ENCODE measurements around the gene SUPT6H. TPM values are rescaled to one million over a fixed set of nuclear protein-coding genes. Genes with fewer than 3 reads are reported as not detected.
A peak's percentile ranks its signal among the peaks of the same experiment; 100 is the strongest.

The SUPT6H gene
- polyA plus RNA-seq, 2 of the 4 experiments (the other 2 are of a cell fraction) = 51.4 to 63.8 TPM

DNA sequence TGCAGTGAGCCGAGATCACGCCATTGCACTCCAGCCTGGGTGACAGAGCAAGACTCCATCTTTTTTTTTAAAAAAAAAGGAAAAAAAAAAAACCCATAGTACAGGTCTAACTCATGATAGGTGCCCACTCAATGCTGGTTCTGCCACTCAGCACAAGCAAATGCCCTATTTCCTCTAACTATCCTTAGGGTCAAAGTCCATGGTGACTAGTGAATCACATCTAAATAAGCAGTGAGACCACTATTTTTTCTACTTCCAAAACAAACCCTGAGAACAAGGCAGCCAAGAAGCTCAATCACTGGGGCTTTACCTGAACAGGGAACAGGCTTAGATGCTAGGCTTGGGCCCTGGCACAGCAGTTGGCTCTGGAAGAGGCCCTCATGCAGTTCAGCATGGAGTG, 20.4 kb upstream of the SUPT6H start:
- H3K4me2 ChIP-seq = peak overlapping the region; percentile 22; the same call in 2 of the 3 replicates
- no peak overlapping the region for H3K27ac ChIP-seq
- H3K4me1 ChIP-seq = peaks cover 26% of the 10 kb centered on the region
- ChIA-PET CTCF (interaction anchor here (1.0 to 6.6 kb wide), 8 partner anchors 9 to 86 kb away, joined by 3 to 90 read pairs (median 4); partner anchors contain the start of genes PROCA1 and TLCD1), POLR2A (interaction anchor here (0.7 kb wide), 1 partner anchor 29 kb away, joined by 4 read pairs; no protein-coding TSS in a partner anchor)
- ATAC-seq = no peak
- 98% methylated on average over 2 of the region's 2 CpGs for whole genome bisulfite sequencing (ENCODE audit: missing lambda C conversion rate)
- H3K9me3 ChIP-seq = no peaks in the 10 kb centered on the region
- TF ChIP-seq CHD4 (IDR thresholded peaks at IDR 0.05; ENCODE audit: borderline replicate concordance) (no peak), TP53 (CRISPR knock-in tag; IDR thresholded peaks at IDR 0.05) (no peak), RAD21 (conservative IDR thresholded peaks at IDR 0.05 in 1 of 2, IDR thresholded peaks at IDR 0.05 in 1 of 2) (no peak), KDM5A (IDR thresholded peaks at IDR 0.05) (no peak), ZSCAN20 (CRISPR knock-in tag; IDR thresholded peaks at IDR 0.05) (no peak), HOXA7 (CRISPR knock-in tag; IDR thresholded peaks at IDR 0.05) (no peak), TFCP2L1 (CRISPR knock-in tag; IDR thresholded peaks at IDR 0.05) (no peak), MAFK (IDR thresholded peaks at IDR 0.05; ENCODE audit: partially characterized antibody) (no peak), HEYL (CRISPR knock-in tag; IDR thresholded peaks at IDR 0.05) (no peak), PHF8 (IDR thresholded peaks at IDR 0.05; ENCODE audit: borderline replicate concordance, low read depth) (no peak), SREBF2 (IDR thresholded peaks at IDR 0.05) (no peak), BHLHE40 (IDR thresholded peaks at IDR 0.05; ENCODE audit: low read depth, low read length) (no peak)
- TF ChIP-seq, protein P1, sequence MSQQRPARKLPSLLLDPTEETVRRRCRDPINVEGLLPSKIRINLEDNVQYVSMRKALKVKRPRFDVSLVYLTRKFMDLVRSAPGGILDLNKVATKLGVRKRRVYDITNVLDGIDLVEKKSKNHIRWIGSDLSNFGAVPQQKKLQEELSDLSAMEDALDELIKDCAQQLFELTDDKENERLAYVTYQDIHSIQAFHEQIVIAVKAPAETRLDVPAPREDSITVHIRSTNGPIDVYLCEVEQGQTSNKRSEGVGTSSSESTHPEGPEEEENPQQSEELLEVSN (IDR thresholded peaks at IDR 0.05; ENCODE audit: borderline replicate concordance, low read depth) = no peak
- TF ChIP-seq, protein P2, sequence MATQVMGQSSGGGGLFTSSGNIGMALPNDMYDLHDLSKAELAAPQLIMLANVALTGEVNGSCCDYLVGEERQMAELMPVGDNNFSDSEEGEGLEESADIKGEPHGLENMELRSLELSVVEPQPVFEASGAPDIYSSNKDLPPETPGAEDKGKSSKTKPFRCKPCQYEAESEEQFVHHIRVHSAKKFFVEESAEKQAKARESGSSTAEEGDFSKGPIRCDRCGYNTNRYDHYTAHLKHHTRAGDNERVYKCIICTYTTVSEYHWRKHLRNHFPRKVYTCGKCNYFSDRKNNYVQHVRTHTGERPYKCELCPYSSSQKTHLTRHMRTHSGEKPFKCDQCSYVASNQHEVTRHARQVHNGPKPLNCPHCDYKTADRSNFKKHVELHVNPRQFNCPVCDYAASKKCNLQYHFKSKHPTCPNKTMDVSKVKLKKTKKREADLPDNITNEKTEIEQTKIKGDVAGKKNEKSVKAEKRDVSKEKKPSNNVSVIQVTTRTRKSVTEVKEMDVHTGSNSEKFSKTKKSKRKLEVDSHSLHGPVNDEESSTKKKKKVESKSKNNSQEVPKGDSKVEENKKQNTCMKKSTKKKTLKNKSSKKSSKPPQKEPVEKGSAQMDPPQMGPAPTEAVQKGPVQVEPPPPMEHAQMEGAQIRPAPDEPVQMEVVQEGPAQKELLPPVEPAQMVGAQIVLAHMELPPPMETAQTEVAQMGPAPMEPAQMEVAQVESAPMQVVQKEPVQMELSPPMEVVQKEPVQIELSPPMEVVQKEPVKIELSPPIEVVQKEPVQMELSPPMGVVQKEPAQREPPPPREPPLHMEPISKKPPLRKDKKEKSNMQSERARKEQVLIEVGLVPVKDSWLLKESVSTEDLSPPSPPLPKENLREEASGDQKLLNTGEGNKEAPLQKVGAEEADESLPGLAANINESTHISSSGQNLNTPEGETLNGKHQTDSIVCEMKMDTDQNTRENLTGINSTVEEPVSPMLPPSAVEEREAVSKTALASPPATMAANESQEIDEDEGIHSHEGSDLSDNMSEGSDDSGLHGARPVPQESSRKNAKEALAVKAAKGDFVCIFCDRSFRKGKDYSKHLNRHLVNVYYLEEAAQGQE (IDR thresholded peaks at IDR 0.05) = no peak
- no peak overlapping the region for H3K4me3 ChIP-seq
- FAIRE-seq = no peak
- DNase-seq (ENCODE audit: low read depth in 1 of 2, low spot score in 1 of 2) = no peak

DNA sequence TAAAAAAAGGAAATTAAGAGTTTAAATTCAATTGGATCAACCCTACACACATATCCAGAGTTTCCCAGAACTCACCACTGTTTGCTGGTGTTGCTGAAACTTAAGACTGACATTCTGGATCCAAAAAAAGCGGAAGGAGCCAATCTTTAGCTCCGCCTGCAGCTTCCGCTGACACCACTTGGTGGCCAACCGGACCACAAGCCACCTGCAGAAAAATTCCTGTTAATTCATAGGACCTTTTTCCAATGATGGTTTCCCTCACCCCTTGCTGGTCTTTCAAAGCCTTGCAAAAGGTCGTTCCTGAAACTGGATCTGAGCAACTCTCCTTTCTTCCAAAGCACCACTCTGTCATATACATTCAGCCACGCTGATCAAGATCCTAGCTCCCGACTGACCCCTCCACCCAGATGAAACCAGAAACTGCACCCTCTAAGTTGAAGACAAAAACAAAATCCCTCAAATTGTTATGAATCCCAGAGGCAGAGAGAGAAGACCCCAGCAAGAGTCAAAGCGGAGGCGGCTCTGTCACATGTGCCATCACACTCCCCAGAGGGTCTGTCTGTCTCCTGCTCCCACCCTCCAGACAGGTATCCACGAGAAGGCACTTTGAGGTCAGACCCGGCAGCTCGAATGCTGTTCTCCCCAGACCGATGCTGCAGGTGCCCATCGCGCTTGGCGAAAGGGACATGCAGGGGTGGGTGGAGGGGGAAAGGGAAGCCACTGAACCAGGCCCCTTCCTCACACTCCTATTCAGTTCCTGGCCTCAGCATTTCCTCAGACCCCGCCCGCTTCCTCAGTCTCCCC, 17.8 kb upstream of the SUPT6H start:
- peak overlapping the region; percentile 94 for H3K4me3 ChIP-seq
- ChIA-PET CTCF (interaction anchor here (0.5 to 6.8 kb wide), 31 partner anchors 9 to 149 kb away, joined by 3 to 90 read pairs (median 5); partner anchors contain the start of genes NEK8, PROCA1, RPL23A and SDF2), POLR2A (interaction anchor here (0.6 to 2.6 kb wide), 21 partner anchors 9 to 307 kb away, joined by 3 to 41 read pairs (median 5); partner anchors contain the start of genes PHF12, PIGS, PROCA1 and RPL23A)
- H3K9me3 ChIP-seq = no peaks in the 10 kb centered on the region
- peak overlapping the region; percentile 79 for H3K4me2 ChIP-seq
- WGBS (ENCODE audit: missing lambda C conversion rate) = under 1% methylated on average over 18 of the region's 18 CpGs
- ATAC-seq (peak; percentile 36 to 40; a peak in 5 of 6 replicates), DNase-seq (ENCODE audit: low read depth in 1 of 2, low spot score in 1 of 2) (peak; percentile 76 to 83), FAIRE-seq (no peak)
- peak overlapping the region; percentile 97 to 99 for H3K27ac ChIP-seq
- H3K4me1 ChIP-seq = peaks cover 32% of the 10 kb centered on the region
- TF ChIP-seq, protein P3, sequence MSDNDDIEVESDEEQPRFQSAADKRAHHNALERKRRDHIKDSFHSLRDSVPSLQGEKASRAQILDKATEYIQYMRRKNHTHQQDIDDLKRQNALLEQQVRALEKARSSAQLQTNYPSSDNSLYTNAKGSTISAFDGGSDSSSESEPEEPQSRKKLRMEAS (IDR thresholded peaks at IDR 0.05) = peak; percentile 59
- TF ChIP-seq ZC3H11A (IDR thresholded peaks at IDR 0.05) = no peak
- TF ChIP-seq EP300 (IDR thresholded peaks at IDR 0.05) = no peak
- TF ChIP-seq, protein P4, sequence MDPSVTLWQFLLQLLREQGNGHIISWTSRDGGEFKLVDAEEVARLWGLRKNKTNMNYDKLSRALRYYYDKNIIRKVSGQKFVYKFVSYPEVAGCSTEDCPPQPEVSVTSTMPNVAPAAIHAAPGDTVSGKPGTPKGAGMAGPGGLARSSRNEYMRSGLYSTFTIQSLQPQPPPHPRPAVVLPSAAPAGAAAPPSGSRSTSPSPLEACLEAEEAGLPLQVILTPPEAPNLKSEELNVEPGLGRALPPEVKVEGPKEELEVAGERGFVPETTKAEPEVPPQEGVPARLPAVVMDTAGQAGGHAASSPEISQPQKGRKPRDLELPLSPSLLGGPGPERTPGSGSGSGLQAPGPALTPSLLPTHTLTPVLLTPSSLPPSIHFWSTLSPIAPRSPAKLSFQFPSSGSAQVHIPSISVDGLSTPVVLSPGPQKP (IDR thresholded peaks at IDR 0.05; ENCODE audit: low read depth, low read length) = no peak
- TF ChIP-seq GATA3 (IDR thresholded peaks at IDR 0.05; ENCODE audit: borderline replicate concordance) = no peak
- TF ChIP-seq NR3C1 (IDR thresholded peaks at IDR 0.05) = no peak
- no peak for TF ChIP-seq POLR2A (IDR thresholded peaks at IDR 0.05; ENCODE audit: low read length)
- no peak for TF ChIP-seq POLR2AphosphoS2 (conservative IDR thresholded peaks at IDR 0.05; ENCODE audit: low read length)
- TF ChIP-seq CBX8 (IDR thresholded peaks at IDR 0.05) = no peak
- TF ChIP-seq TP53 (CRISPR knock-in tag; IDR thresholded peaks at IDR 0.05) = no peak
- TF ChIP-seq, protein P5, sequence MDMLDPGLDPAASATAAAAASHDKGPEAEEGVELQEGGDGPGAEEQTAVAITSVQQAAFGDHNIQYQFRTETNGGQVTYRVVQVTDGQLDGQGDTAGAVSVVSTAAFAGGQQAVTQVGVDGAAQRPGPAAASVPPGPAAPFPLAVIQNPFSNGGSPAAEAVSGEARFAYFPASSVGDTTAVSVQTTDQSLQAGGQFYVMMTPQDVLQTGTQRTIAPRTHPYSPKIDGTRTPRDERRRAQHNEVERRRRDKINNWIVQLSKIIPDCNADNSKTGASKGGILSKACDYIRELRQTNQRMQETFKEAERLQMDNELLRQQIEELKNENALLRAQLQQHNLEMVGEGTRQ (IDR thresholded peaks at IDR 0.05) = no peak
- TF ChIP-seq FOSB (CRISPR knock-in tag; IDR thresholded peaks at IDR 0.05) = peak; percentile 42; the same call in 1 of the 2 replicates
- TF ChIP-seq KDM5A (IDR thresholded peaks at IDR 0.05) = no peak
- no peak for TF ChIP-seq CHD4 (IDR thresholded peaks at IDR 0.05; ENCODE audit: borderline replicate concordance)
- TF ChIP-seq RNF2 (IDR thresholded peaks at IDR 0.05; ENCODE audit: borderline replicate concordance, low read depth) = no peak
- TF ChIP-seq, protein P6, sequence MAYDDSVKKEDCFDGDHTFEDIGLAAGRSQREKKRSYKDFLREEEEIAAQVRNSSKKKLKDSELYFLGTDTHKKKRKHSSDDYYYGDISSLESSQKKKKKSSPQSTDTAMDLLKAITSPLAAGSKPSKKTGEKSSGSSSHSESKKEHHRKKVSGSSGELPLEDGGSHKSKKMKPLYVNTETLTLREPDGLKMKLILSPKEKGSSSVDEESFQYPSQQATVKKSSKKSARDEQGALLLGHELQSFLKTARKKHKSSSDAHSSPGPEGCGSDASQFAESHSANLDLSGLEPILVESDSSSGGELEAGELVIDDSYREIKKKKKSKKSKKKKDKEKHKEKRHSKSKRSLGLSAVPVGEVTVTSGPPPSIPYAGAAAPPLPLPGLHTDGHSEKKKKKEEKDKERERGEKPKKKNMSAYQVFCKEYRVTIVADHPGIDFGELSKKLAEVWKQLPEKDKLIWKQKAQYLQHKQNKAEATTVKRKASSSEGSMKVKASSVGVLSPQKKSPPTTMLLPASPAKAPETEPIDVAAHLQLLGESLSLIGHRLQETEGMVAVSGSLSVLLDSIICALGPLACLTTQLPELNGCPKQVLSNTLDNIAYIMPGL (CRISPR knock-in tag; IDR thresholded peaks at IDR 0.05; ENCODE audit: borderline replicate concordance) = no peak
- no peak for TF ChIP-seq HOXB13 (CRISPR knock-in tag; IDR thresholded peaks at IDR 0.05; ENCODE audit: low read depth)

Measured in A549 (cell line).